ENCODE data around the gene POU2F2.

DNA sequence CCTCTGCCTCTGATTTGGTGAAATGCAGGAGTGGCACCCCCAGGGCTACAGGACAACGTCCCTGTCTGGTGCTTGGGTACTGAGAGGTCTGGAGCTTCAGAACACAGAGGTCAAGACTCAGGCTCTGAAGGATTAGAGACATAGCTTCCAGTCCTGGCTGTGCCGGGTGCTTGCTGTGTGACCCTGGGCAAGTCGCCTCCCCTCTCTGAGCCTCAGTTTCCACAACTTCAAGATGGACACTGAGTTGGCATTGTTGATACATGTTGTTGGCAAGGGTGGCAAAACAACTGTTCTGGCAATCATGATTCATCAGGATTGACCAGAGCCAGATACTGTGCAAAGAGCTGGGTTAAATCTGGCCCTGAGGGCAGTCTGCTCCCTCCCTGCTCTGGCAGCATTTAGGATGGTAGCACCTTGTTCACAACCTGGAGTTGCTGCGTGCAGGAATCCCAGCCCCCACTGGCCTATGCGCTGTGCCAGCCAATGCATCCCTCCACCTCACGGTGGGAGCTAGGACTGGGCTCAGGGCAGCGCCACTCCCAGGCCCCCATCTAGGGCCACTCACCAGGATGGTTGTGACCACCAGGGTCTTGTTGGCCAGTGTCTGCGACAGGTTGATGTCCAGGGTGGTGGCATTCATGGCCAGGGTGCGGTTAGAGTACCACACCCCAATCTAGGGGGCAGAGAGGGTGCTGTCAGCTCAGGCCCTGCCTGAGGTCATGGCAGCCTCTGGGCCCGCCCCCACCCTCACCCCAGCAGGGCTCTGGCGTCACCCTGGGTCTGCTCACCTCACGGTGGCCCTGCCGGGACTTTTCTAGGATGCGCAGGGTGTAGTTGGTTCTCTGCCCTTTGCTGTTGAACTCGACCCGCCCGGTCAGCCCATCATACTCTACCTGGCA is 79.0 kb downstream of the POU2F2 start:
- no peak for TF ChIP-seq SIN3A (IDR thresholded peaks at IDR 0.05; ENCODE audit: low read depth)
- TF ChIP-seq, protein P1, sequence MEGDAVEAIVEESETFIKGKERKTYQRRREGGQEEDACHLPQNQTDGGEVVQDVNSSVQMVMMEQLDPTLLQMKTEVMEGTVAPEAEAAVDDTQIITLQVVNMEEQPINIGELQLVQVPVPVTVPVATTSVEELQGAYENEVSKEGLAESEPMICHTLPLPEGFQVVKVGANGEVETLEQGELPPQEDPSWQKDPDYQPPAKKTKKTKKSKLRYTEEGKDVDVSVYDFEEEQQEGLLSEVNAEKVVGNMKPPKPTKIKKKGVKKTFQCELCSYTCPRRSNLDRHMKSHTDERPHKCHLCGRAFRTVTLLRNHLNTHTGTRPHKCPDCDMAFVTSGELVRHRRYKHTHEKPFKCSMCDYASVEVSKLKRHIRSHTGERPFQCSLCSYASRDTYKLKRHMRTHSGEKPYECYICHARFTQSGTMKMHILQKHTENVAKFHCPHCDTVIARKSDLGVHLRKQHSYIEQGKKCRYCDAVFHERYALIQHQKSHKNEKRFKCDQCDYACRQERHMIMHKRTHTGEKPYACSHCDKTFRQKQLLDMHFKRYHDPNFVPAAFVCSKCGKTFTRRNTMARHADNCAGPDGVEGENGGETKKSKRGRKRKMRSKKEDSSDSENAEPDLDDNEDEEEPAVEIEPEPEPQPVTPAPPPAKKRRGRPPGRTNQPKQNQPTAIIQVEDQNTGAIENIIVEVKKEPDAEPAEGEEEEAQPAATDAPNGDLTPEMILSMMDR (IDR thresholded peaks at IDR 0.05 in 2 of 3, conservative IDR thresholded peaks at IDR 0.05 in 1 of 3; ENCODE audit: borderline replicate concordance in 1 of 3, insufficient read depth in 1 of 3, low read depth in 2 of 3, low read length in 2 of 3): no peak
- no peak for TF ChIP-seq ELF1 (IDR thresholded peaks at IDR 0.05; ENCODE audit: borderline replicate concordance, low read depth)
- no peak for TF ChIP-seq POLR2A (IDR thresholded peaks at IDR 0.05; ENCODE audit: borderline replicate concordance, extremely low read depth, insufficient read depth, insufficient read length)
- no peak for TF ChIP-seq EZH2 (IDR thresholded peaks at IDR 0.05)
- no peak for TF ChIP-seq EZH2phosphoT487 (IDR thresholded peaks at IDR 0.05; ENCODE audit: borderline replicate concordance)
- TF ChIP-seq POLR2AphosphoS5 (IDR thresholded peaks at IDR 0.05; ENCODE audit: low read depth, low read length): no peak
- no peak for TF ChIP-seq ZNF274 (IDR thresholded peaks at IDR 0.05; ENCODE audit: low read depth, low read length)
